HepG2 (cell line): ENCODE data around the gene MTA2. TPM values are rescaled to one million over a fixed set of nuclear protein-coding genes. Genes with fewer than 3 reads are reported as not detected.

ENCODE experiments used
- AGO2 ChIP-seq: fragments of 200-400 bp; formaldehyde crosslinking; optimal IDR thresholded peaks from 2 replicates; pipeline ENCODE3; 2017; ENCODE audit warnings: mild to moderate bottlenecking, low read depth, low read length, moderate library complexity
- ETV5 ChIP-seq: IDR thresholded peaks from 2 replicates; pipeline ENCODE4 v1.6.1; 2018; ENCODE audit warnings: missing biosample characterization, missing genetic modification reagents, inconsistent platforms, borderline replicate concordance
- KMT2B ChIP-seq: IDR thresholded peaks from 2 replicates; pipeline ENCODE4 v1.6.1; 2016; ENCODE audit warnings: missing genetic modification reagents, missing compliant biosample characterization
- MAX ChIP-seq: IDR thresholded peaks from 2 replicates; pipeline ENCODE4 v1.6.1; 2012; ENCODE audit warnings: inconsistent platforms
- NFYC ChIP-seq: IDR thresholded peaks from 2 replicates; pipeline ENCODE4 v1.6.1; 2016; ENCODE audit warnings: missing genetic modification reagents, missing compliant biosample characterization
- POLR2AphosphoS5 ChIP-seq: IDR thresholded peaks from 2 replicates; pipeline ENCODE4 v1.6.1; 2012; ENCODE audit warnings: low read depth, low read length
- RFX1 ChIP-seq: fragments of 450-650 bp; IDR thresholded peaks from 2 replicates; pipeline ENCODE4 v1.6.1; 2017
- RFXANK ChIP-seq: IDR thresholded peaks from 2 replicates; pipeline ENCODE4 v1.6.1; 2016
- RFXAP ChIP-seq: sonication (generic); formaldehyde crosslinking; IDR thresholded peaks from 2 replicates; pipeline ENCODE4 v1.4.0; 2020; ENCODE audit warnings: missing genetic modification reagents, borderline replicate concordance
- RXRA ChIP-seq: sonication (generic); formaldehyde crosslinking; IDR thresholded peaks from 2 replicates; pipeline ENCODE4 v1.5.1; 2020; ENCODE audit warnings: missing genetic modification reagents
- TBX2 ChIP-seq: sonication (generic); formaldehyde crosslinking; IDR thresholded peaks from 2 replicates; pipeline ENCODE4 v1.5.0; 2020; ENCODE audit warnings: missing genetic modification reagents, mild to moderate bottlenecking, borderline replicate concordance
- TRAFD1 ChIP-seq: sonication (generic); formaldehyde crosslinking; IDR thresholded peaks from 2 replicates; pipeline ENCODE4 v1.5.1; 2020; ENCODE audit warnings: missing genetic modification reagents, mild to moderate bottlenecking, borderline replicate concordance
- YEATS2 ChIP-seq: sonication (generic); formaldehyde crosslinking; IDR thresholded peaks from 2 replicates; pipeline ENCODE4 v1.4.0; 2020; ENCODE audit warnings: missing genetic modification reagents, borderline replicate concordance
- ZBTB33 ChIP-seq: sonication (generic); formaldehyde crosslinking; IDR thresholded peaks from 2 replicates; pipeline ENCODE4 v1.4.0; 2020; ENCODE audit warnings: missing genetic modification reagents
- ZHX2 ChIP-seq, 2 experiments: sonication (generic) in 1 of 2; formaldehyde crosslinking in 1 of 2; IDR thresholded peaks; 2 replicates each; pipeline versions ENCODE4 v1.6.1 to v1.9.0; 2014 to 2022; ENCODE audit warnings: antibody characterized with exemption in 1 of 2, borderline replicate concordance in 1 of 2, inconsistent platforms in 1 of 2, low read depth in 1 of 2, missing genetic modification reagents in 1 of 2
- ZNF18 ChIP-seq: sonication (generic); formaldehyde crosslinking; IDR thresholded peaks from 2 replicates; pipeline ENCODE4 v1.8.0; 2022; ENCODE audit warnings: mild to moderate bottlenecking, missing genetic modification reagents; ENCODE audit not compliant: insufficient replicate concordance
- ZNF230 ChIP-seq: sonication (generic); formaldehyde crosslinking; IDR thresholded peaks from 2 replicates; pipeline ENCODE4 v1.4.0; 2020; ENCODE audit warnings: mild to moderate bottlenecking, missing genetic modification reagents
- polyA plus RNA-seq, 8 experiments: library from polyadenylated mRNA; depleted of rRNA in 3 of 8; stranded (reverse) in 7 of 8; unstranded in 1 of 8; fragments of >200 nt; fragmentation: Illumina TruSeq in 4 of 8; extraction: Trizol in 4 of 8; gene quantifications; 2 replicates each; pipeline versions ENCODE4 v1.2.1 to v1.2.3, GENCODE V29; 2011 to 2016; ENCODE audit warnings: low read depth in 4 of 8, missing spikeins in 1 of 8, mixed read lengths in 1 of 8; ENCODE audit not compliant: insufficient read depth in 1 of 8
- total RNA-seq, 5 experiments: library from RNA; depleted of rRNA; stranded (reverse); fragments of >200 nt; fragmentation: Illumina TruSeq; extraction: Trizol; gene quantifications; 2 replicates each; pipeline ENCODE4 v1.2.3, GENCODE V29; 2016; ENCODE audit warnings: low read depth in 1 of 5

The MTA2 gene
- total and polyA plus RNA-seq, 2 of the 13 experiments (the other 11 are each of a cell fraction or from before 2014, with no cell fraction given) = 14.0 to 70.0 TPM

GRCh38 chr11:62556108-62556874 is 45.4 kb downstream of the MTA2 start (continued):
- no peak for TF ChIP-seq ZNF18 (CRISPR knock-in tag)
- peak; percentile 90 for TF ChIP-seq AGO2
- TF ChIP-seq ZHX2 (IDR thresholded peaks at IDR 0.05; ENCODE audit: low read depth) = no peak
- TF ChIP-seq ZHX2 (CRISPR knock-in tag; IDR thresholded peaks at IDR 0.05; ENCODE audit: borderline replicate concordance) = no peak
- TF ChIP-seq YEATS2 = no peak
- TF ChIP-seq ETV5 (CRISPR knock-in tag) = peak; percentile 44; the same call in 1 of the 2 replicates
- TF ChIP-seq RFXAP (CRISPR knock-in tag) = peak; percentile 99
- peak; percentile 61; the same call in 1 of the 2 replicates for TF ChIP-seq NFYC (CRISPR knock-in tag)
- no peak for TF ChIP-seq RFX1
- no peak for TF ChIP-seq TRAFD1
- no peak for TF ChIP-seq ZNF230 (CRISPR knock-in tag)
- peak; percentile 64 for TF ChIP-seq TBX2 (CRISPR knock-in tag)
- TF ChIP-seq RFXANK = peak; percentile 99
- TF ChIP-seq KMT2B (CRISPR knock-in tag) = no peak
- peak; percentile 15; the same call in 1 of the 2 replicates for TF ChIP-seq POLR2AphosphoS5
- peak; percentile 70 for TF ChIP-seq ZBTB33 (CRISPR knock-in tag)
- 0 out of 2 replicates have a peak, but pooled peaks have one; percentile 11 for TF ChIP-seq RXRA (CRISPR knock-in tag)
- TF ChIP-seq MAX = 0 out of 2 replicates have a peak, but pooled peaks have one; percentile 26
